Measurements from ENCODE around the gene SYT17. TPM values are rescaled to one million over a fixed set of nuclear protein-coding genes. Genes with fewer than 3 reads are reported as not detected.

SYT17 gene
- total and polyA plus RNA-seq, 10 of the 15 experiments (the other 5 are each of a cell fraction or from before 2014, with no cell fraction given): 3.7 to 12.3 (median 5.0) TPM

- Histone ChIP-seq H2AFZ (ENCODE audit: control insufficient read depth, low read depth, low read length) (no peak overlapping the region), H3K9me3 (replicated peaks; ENCODE audit: control insufficient read depth, insufficient read depth, low read length) (no peaks in the 10 kb centered on the region), H3K27ac (ENCODE audit: control insufficient read depth, insufficient read depth) (no peak overlapping the region), H3K36me3 (ENCODE audit: control insufficient read depth in 2 of 2, insufficient read depth in 2 of 2, low read length in 1 of 2) (no peaks in the 10 kb centered on the region; a peak in 1 of 4 replicates), H3K4me2 (ENCODE audit: control insufficient read depth, insufficient read depth) (no peak overlapping the region), H3K4me1 (ENCODE audit: control insufficient read depth, insufficient read depth, low read length) (no peaks in the 10 kb centered on the region), H3K27me3 (replicated peaks in 1 of 2; ENCODE audit: control insufficient read depth in 2 of 2, insufficient read depth in 2 of 2, low read length in 1 of 2) (no peaks in the 10 kb centered on the region), H4K20me1 (ENCODE audit: control insufficient read depth, insufficient read depth) (no peaks in the 10 kb centered on the region), H3K4me3 (no peak overlapping the region), H3K79me2 (ENCODE audit: control insufficient read depth, insufficient read depth, low read length) (no peaks in the 10 kb centered on the region), H3K9ac (ENCODE audit: control insufficient read depth, insufficient read depth, low read length) (no peak overlapping the region)
- POLR2A ChIA-PET: no interaction called here
- intact Hi-C loops (cut with micrococcal nuclease; ENCODE audit: unreplicated experiment): loop anchor here (5.0 kb wide), 1 partner anchor 192 kb away; no protein-coding TSS in a partner anchor
- no peak for DNase-seq (ENCODE audit: low read depth, low spot score)
- in situ Hi-C loops (cut with MboI): no loop called here
- no TSS peak for BruUV-seq (replicated peaks)
- FAIRE-seq: no peak
- ATAC-seq: no peak
- SMC1A ChIA-PET (ENCODE audit: uncharacterized antibody, unreplicated experiment): interaction anchor here (1.0 kb wide), 1 partner anchor 99 kb away, joined by 4 read pairs; no protein-coding TSS in a partner anchor
- CTCF ChIA-PET: interaction anchor here (1.2 kb wide), 1 partner anchor 9 kb away, joined by 5 read pairs; no protein-coding TSS in a partner anchor
- RAD21 ChIA-PET (ENCODE audit: unreplicated experiment): no interaction called here
- WGBS (ENCODE audit: insufficient coverage, insufficient replicate concordance, low lambda C conversion rate, missing lambda C conversion rate): 59% methylated on average over 9 of the region's 9 CpGs
- no peak for TF ChIP-seq PAX5 (IDR thresholded peaks at IDR 0.05; ENCODE audit: borderline replicate concordance, low read depth, low read length)
- TF ChIP-seq POLR2AphosphoS2 (IDR thresholded peaks at IDR 0.05; ENCODE audit: low read depth, low read length): no peak
- no peak for TF ChIP-seq SRF (IDR thresholded peaks at IDR 0.05; ENCODE audit: low read depth in 2 of 2, low read length in 2 of 2)
- TF ChIP-seq, protein P1, sequence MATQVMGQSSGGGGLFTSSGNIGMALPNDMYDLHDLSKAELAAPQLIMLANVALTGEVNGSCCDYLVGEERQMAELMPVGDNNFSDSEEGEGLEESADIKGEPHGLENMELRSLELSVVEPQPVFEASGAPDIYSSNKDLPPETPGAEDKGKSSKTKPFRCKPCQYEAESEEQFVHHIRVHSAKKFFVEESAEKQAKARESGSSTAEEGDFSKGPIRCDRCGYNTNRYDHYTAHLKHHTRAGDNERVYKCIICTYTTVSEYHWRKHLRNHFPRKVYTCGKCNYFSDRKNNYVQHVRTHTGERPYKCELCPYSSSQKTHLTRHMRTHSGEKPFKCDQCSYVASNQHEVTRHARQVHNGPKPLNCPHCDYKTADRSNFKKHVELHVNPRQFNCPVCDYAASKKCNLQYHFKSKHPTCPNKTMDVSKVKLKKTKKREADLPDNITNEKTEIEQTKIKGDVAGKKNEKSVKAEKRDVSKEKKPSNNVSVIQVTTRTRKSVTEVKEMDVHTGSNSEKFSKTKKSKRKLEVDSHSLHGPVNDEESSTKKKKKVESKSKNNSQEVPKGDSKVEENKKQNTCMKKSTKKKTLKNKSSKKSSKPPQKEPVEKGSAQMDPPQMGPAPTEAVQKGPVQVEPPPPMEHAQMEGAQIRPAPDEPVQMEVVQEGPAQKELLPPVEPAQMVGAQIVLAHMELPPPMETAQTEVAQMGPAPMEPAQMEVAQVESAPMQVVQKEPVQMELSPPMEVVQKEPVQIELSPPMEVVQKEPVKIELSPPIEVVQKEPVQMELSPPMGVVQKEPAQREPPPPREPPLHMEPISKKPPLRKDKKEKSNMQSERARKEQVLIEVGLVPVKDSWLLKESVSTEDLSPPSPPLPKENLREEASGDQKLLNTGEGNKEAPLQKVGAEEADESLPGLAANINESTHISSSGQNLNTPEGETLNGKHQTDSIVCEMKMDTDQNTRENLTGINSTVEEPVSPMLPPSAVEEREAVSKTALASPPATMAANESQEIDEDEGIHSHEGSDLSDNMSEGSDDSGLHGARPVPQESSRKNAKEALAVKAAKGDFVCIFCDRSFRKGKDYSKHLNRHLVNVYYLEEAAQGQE (IDR thresholded peaks at IDR 0.05; ENCODE audit: low read depth, low read length): no peak
- no peak for TF ChIP-seq EP300 (IDR thresholded peaks at IDR 0.05; ENCODE audit: borderline replicate concordance in 1 of 2, control insufficient read depth in 1 of 2, low read depth in 2 of 2, low read length in 2 of 2)
- no peak for TF ChIP-seq NBN (IDR thresholded peaks at IDR 0.05)
- TF ChIP-seq, protein P2, sequence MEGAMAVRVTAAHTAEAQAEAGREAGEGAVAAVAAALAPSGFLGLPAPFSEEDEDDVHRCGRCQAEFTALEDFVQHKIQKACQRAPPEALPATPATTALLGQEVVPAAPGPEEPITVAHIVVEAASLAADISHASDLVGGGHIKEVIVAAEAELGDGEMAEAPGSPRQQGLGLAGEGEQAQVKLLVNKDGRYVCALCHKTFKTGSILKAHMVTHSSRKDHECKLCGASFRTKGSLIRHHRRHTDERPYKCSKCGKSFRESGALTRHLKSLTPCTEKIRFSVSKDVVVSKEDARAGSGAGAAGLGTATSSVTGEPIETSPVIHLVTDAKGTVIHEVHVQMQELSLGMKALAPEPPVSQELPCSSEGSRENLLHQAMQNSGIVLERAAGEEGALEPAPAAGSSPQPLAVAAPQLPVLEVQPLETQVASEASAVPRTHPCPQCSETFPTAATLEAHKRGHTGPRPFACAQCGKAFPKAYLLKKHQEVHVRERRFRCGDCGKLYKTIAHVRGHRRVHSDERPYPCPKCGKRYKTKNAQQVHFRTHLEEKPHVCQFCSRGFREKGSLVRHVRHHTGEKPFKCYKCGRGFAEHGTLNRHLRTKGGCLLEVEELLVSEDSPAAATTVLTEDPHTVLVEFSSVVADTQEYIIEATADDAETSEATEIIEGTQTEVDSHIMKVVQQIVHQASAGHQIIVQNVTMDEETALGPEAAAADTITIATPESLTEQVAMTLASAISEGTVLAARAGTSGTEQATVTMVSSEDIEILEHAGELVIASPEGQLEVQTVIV (IDR thresholded peaks at IDR 0.05; ENCODE audit: borderline replicate concordance, partially characterized antibody): no peak
- TF ChIP-seq ZBTB33 (IDR thresholded peaks at IDR 0.05): no peak
- no peak for TF ChIP-seq ELK1 (IDR thresholded peaks at IDR 0.05; ENCODE audit: low read depth, low read length)
- no peak for TF ChIP-seq MTA2 (IDR thresholded peaks at IDR 0.05; ENCODE audit: low read depth)
- TF ChIP-seq HCFC1 (IDR thresholded peaks at IDR 0.05; ENCODE audit: low read length): no peak
- TF ChIP-seq NR2F1 (conservative IDR thresholded peaks at IDR 0.05): no peak
- no peak for TF ChIP-seq ATF3 (IDR thresholded peaks at IDR 0.05; ENCODE audit: borderline replicate concordance, extremely low read depth, low read depth, low read length)
Measured at GRCh38 chr16:19184823-19185509, 16.9 kb downstream of the SYT17 start.

Data from GM12878 (cell line).